Mesendoderm (in vitro differentiated cells): ENCODE data around the gene IQCN. TPM values are rescaled to one million over a fixed set of nuclear protein-coding genes. Genes with fewer than 3 reads are reported as not detected.

ENCODE experiments used
- DNase-seq: peaks from one replicate; pipeline ENCODE4 v3.0.0; 2013
- H2AK5ac ChIP-seq: 2 replicates; pipeline ENCODE4 v1.6.1; 2013; ENCODE audit warnings: low read length, inconsistent platforms
- H2BK120ac ChIP-seq: 2 replicates; pipeline ENCODE4 v1.6.1; 2013; ENCODE audit warnings: low read depth, mild to moderate bottlenecking, low read length, moderate library complexity, mixed read lengths
- H2BK15ac ChIP-seq: replicated peaks from 2 replicates; pipeline ENCODE4 v1.6.1; 2013; ENCODE audit warnings: low read depth, mild to moderate bottlenecking, moderate library complexity
- H2BK5ac ChIP-seq: 2 replicates; pipeline ENCODE4 v1.6.1; 2013; ENCODE audit warnings: low read length, inconsistent platforms
- H3K18ac ChIP-seq: 2 replicates; pipeline ENCODE4 v1.6.1; 2013; ENCODE audit warnings: mild to moderate bottlenecking, low read length, mixed read lengths
- H3K23ac ChIP-seq: one replicate; pipeline ENCODE4 v1.6.1; 2013; ENCODE audit warnings: low read length
- H3K27ac ChIP-seq: 2 replicates; pipeline ENCODE4 v1.5.1; 2013; ENCODE audit warnings: low read depth, mild to moderate bottlenecking, inconsistent platforms, low read length, moderate library complexity
- H3K27me3 ChIP-seq: 2 replicates; pipeline ENCODE4 v1.6.1; 2013; ENCODE audit warnings: low read length, control low read depth, mild to moderate bottlenecking, inconsistent platforms; ENCODE audit not compliant: insufficient read depth, poor library complexity
- H3K36me3 ChIP-seq: 2 replicates; pipeline ENCODE4 v1.6.1; 2013; ENCODE audit warnings: low read length, inconsistent platforms; ENCODE audit not compliant: control insufficient read depth, insufficient read depth
- H3K4ac ChIP-seq: one replicate; pipeline ENCODE4 v1.6.1; 2013; ENCODE audit warnings: low read depth, mild to moderate bottlenecking, low read length, moderate library complexity
- H3K4me1 ChIP-seq: 2 replicates; pipeline ENCODE4 v1.6.1; 2013; ENCODE audit warnings: low read depth, low read length, inconsistent platforms; ENCODE audit not compliant: control insufficient read depth
- H3K4me2 ChIP-seq: 2 replicates; pipeline ENCODE4 v1.6.1; 2013; ENCODE audit warnings: low read length
- H3K4me3 ChIP-seq: 2 replicates; pipeline ENCODE4 v1.5.1; 2013; ENCODE audit warnings: mild to moderate bottlenecking, low read length
- H3K56ac ChIP-seq: one replicate; pipeline ENCODE4 v1.6.1; 2013; ENCODE audit warnings: low read length
- H3K79me1 ChIP-seq: 2 replicates; pipeline ENCODE4 v1.6.1; 2013; ENCODE audit warnings: low read length, inconsistent platforms
- H3K79me2 ChIP-seq: 2 replicates; pipeline ENCODE4 v1.6.1; 2013; ENCODE audit warnings: mild to moderate bottlenecking, low read length; ENCODE audit not compliant: control insufficient read depth, insufficient read depth
- H3K9ac ChIP-seq: 2 replicates; pipeline ENCODE4 v1.6.1; 2013; ENCODE audit warnings: low read length, inconsistent platforms
- H4K5ac ChIP-seq: one replicate; pipeline ENCODE4 v1.6.1; 2013; ENCODE audit warnings: low read length
- H4K8ac ChIP-seq: one replicate; pipeline ENCODE4 v1.6.1; 2013; ENCODE audit warnings: low read depth, mild to moderate bottlenecking, control low read depth, low read length, moderate library complexity
- WGBS: extraction: QIAGEN DNeasy Blood & Tissue Kit; methylation state at CpG from one replicate; pipeline ENCODE4 v1.1.7; 2013; ENCODE audit warnings: low lambda C conversion rate, missing lambda C conversion rate; ENCODE audit not compliant: insufficient coverage; ENCODE audit errors: extremely low coverage; 5-methylcytosine and 5-hydroxymethylcytosine counted together
- polyA plus RNA-seq, 2 experiments: library from polyadenylated mRNA; stranded (reverse); fragments of 200-250 nt; gene quantifications; one replicate each; pipeline ENCODE4 v1.2.3, GENCODE V29; 2013

The IQCN gene, protein sequence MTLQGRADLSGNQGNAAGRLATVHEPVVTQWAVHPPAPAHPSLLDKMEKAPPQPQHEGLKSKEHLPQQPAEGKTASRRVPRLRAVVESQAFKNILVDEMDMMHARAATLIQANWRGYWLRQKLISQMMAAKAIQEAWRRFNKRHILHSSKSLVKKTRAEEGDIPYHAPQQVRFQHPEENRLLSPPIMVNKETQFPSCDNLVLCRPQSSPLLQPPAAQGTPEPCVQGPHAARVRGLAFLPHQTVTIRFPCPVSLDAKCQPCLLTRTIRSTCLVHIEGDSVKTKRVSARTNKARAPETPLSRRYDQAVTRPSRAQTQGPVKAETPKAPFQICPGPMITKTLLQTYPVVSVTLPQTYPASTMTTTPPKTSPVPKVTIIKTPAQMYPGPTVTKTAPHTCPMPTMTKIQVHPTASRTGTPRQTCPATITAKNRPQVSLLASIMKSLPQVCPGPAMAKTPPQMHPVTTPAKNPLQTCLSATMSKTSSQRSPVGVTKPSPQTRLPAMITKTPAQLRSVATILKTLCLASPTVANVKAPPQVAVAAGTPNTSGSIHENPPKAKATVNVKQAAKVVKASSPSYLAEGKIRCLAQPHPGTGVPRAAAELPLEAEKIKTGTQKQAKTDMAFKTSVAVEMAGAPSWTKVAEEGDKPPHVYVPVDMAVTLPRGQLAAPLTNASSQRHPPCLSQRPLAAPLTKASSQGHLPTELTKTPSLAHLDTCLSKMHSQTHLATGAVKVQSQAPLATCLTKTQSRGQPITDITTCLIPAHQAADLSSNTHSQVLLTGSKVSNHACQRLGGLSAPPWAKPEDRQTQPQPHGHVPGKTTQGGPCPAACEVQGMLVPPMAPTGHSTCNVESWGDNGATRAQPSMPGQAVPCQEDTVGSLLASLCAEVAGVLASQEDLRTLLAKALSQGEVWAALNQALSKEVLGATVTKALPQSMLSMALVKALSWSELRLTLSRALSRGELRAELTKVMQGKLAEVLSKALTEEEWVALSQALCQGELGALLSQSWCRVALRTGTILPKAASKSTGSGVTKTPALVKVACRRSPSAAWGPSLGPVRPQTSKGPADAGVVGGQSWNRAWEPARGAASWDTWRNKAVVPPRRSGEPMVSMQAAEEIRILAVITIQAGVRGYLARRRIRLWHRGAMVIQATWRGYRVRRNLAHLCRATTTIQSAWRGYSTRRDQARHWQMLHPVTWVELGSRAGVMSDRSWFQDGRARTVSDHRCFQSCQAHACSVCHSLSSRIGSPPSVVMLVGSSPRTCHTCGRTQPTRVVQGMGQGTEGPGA (N-terminal part only)
- polyA plus RNA-seq (2013, experiment 1 of 2): 0.06 TPM
- polyA plus RNA-seq (2013, experiment 2 of 2): 0.07 TPM

DNA sequence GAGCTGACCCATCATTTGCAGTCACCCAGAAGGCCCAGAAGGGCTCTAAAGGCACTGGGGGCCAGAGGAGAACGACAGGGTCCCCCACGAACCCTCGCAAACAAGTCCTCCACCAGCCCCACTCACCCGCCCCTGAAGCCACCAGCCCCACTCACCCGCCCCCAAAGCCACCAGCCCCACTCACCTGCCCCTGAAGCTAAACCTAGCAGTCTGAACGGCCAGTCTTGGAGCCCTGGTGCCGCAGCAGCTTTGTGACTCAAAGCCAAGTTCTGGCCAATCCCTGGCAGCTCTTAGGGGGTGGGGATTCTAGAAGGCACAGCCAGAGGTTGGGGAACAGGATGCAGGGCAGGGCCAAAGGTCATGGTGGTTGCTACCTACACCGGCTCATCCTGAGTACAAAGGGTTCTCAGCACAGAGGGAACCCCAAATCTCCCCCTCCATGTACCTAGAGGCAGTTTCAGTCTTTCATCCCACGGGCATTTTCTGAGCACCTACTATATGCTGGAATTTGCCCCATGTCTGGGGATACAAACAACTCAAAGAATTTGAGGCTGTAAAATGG is at the start of gene IQCN:
TSS of gene IQCN (minus strand) at position 234 of the 562 bp plus-strand sequence. CDS start 4,974 bp downstream, outside the sequence.
- Histone ChIP-seq H3K4ac (no peak within 1 kb of the TSS), H2BK120ac (no peak within 1 kb of the TSS), H3K23ac (no peak within 1 kb of the TSS), H3K4me3 (no peak within 1 kb of the TSS), H3K36me3 (peaks cover 5% of the 10 kb centered on the region), H2BK5ac (no peak within 1 kb of the TSS), H3K79me2 (peaks cover 18% of the 10 kb centered on the region), H4K5ac (no peak within 1 kb of the TSS), H2BK15ac (no peak within 1 kb of the TSS), H3K9ac (no peak within 1 kb of the TSS), H3K18ac (no peak within 1 kb of the TSS), H2AK5ac (no peak within 1 kb of the TSS), H3K4me1 (peaks cover 6% of the 10 kb centered on the region), H3K27ac (no peak within 1 kb of the TSS), H3K79me1 (peaks cover 13% of the 10 kb centered on the region), H4K8ac (no peak within 1 kb of the TSS), H3K27me3 (no peaks in the 10 kb centered on the region), H3K4me2 (no peak within 1 kb of the TSS), H3K56ac (no peak within 1 kb of the TSS)
- peak; percentile 67 for DNase-seq
- WGBS: no CpG with 5 or more reads among the region's 9 CpGs

DNA sequence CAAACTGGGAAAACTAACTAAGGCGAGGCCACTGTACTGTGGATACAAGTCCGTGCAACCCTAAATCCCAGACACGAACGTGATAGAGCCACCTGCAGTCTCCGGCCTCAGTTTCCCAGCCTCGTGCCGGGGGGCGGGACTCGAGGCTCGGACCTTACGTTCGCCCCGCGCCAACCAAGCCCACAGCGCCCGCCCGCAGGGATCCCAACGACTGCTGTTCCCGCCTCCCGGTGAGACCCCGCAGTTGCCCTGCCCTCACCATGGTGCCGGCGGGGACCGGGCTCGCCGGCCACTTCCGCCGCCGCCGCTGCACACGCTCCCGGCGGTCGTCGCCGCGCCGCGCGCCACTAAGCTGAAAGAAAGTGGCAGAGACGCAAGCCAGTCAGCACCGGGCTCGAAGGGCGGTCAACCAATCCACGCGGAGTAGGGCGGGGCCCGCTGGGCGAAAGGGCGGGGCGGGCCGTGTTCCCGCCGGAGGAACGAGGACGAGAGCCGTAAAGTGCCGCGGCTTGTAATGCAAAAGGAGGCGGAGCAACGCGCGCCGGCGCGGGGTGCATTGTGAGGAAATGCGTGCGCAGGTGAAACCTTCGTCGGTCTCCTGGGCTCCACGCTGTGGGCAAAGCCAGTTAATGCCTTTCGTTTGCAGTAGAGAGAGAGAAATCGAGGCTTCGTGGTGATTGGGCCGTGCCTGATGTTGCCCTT is 48.7 kb upstream of the IQCN start, which contains the start of gene LSM4:
TSS of gene LSM4 (minus strand) at position 318 of the 702 bp plus-strand sequence. CDS start at position 262, 56 bp downstream.
- Histone ChIP-seq H3K79me1 (peaks cover 21% of the 10 kb centered on the region), H3K4me2 (peak within 1 kb of the TSS; percentile 59), H4K5ac (peak within 1 kb of the TSS; percentile 60), H3K56ac (peak within 1 kb of the TSS; percentile 96), H3K36me3 (no peaks in the 10 kb centered on the region), H2BK120ac (no peak within 1 kb of the TSS), H4K8ac (peak within 1 kb of the TSS; percentile 31), H3K23ac (no peak within 1 kb of the TSS), H3K27ac (peak within 1 kb of the TSS; percentile 86), H3K9ac (peak within 1 kb of the TSS; percentile 98), H3K18ac (peak within 1 kb of the TSS; percentile 75), H3K4ac (peak within 1 kb of the TSS; percentile 95), H3K4me3 (peak within 1 kb of the TSS; percentile 82), H3K27me3 (no peaks in the 10 kb centered on the region), H3K4me1 (peaks cover 8% of the 10 kb centered on the region), H2BK15ac (no peak within 1 kb of the TSS), H2AK5ac (peak within 1 kb of the TSS; percentile 31), H3K79me2 (peaks cover 36% of the 10 kb centered on the region), H2BK5ac (peak within 1 kb of the TSS; percentile 72)
- peak; percentile 99 for DNase-seq
- WGBS: no CpG with 5 or more reads among the region's 75 CpGs

- Histone ChIP-seq H3K18ac (peak overlapping the region; percentile 75), H3K23ac (no peak overlapping the region), H2BK15ac (no peak overlapping the region), H3K27ac (peak overlapping the region; percentile 65), H2BK5ac (peak overlapping the region; percentile 72), H4K5ac (peak overlapping the region; percentile 60), H2BK120ac (no peak overlapping the region), H3K4ac (peak overlapping the region; percentile 95), H3K79me1 (peaks cover 23% of the 10 kb centered on the region), H3K36me3 (no peaks in the 10 kb centered on the region), H3K4me2 (peak overlapping the region; percentile 49), H4K8ac (peak overlapping the region; percentile 31), H3K9ac (peak overlapping the region; percentile 98), H3K79me2 (peaks cover 38% of the 10 kb centered on the region), H3K56ac (peak overlapping the region; percentile 96), H3K4me1 (peaks cover 8% of the 10 kb centered on the region), H2AK5ac (peak overlapping the region; percentile 31), H3K27me3 (no peaks in the 10 kb centered on the region), H3K4me3 (peak overlapping the region; percentile 82)
- peak; percentile 83 for DNase-seq
- WGBS: no CpG with 5 or more reads among the region's 7 CpGs
Measured at GRCh38 chr19:18322318-18322758, 48.1 kb upstream of the IQCN start.

- H2AK5ac ChIP-seq: peak overlapping the region; percentile 31
- H3K56ac ChIP-seq: peak overlapping the region; percentile 96
- no peak overlapping the region for H3K27ac ChIP-seq
- peak overlapping the region; percentile 32 for H2BK5ac ChIP-seq
- H3K79me1 ChIP-seq: peaks cover 23% of the 10 kb centered on the region
- H3K9ac ChIP-seq: peak overlapping the region; percentile 98
- no peak overlapping the region for H2BK120ac ChIP-seq
- no peak overlapping the region for H2BK15ac ChIP-seq
- H3K4me2 ChIP-seq: peak overlapping the region; percentile 49
- H3K4me3 ChIP-seq: peak overlapping the region; percentile 82
- peaks cover 38% of the 10 kb centered on the region for H3K79me2 ChIP-seq
- WGBS: no CpG with 5 or more reads among the region's 9 CpGs
- H3K4me1 ChIP-seq: peaks cover 8% of the 10 kb centered on the region
- H3K27me3 ChIP-seq: no peaks in the 10 kb centered on the region
- peak overlapping the region; percentile 60 for H4K5ac ChIP-seq
- peak overlapping the region; percentile 22 for H3K18ac ChIP-seq
- DNase-seq: no peak
- H3K36me3 ChIP-seq: no peaks in the 10 kb centered on the region
- H4K8ac ChIP-seq: no peak overlapping the region
- H3K23ac ChIP-seq: no peak overlapping the region
- H3K4ac ChIP-seq: peak overlapping the region; percentile 66
Measured at GRCh38 chr19:18321734-18322102, 47.5 kb upstream of the IQCN start.
